Tongue (tissue), 2 donors: ENCODE data around the gene NTF3. TPM values are rescaled to one million over a fixed set of nuclear protein-coding genes. Genes with fewer than 3 reads are reported as not detected.

ENCODE experiments used
- DNase-seq: peaks from one replicate; pipeline ENCODE4 v3.0.0-alpha.2; 2015
- total RNA-seq: library from RNA; depleted of rRNA; stranded (reverse); fragments of >200 nt; gene quantifications from one replicate; pipeline ENCODE4 v1.2.3, GENCODE V29; 2014

Gene NTF3
- total RNA-seq, 1 donor from 2014 or later, result 1.6 TPM

DNA sequence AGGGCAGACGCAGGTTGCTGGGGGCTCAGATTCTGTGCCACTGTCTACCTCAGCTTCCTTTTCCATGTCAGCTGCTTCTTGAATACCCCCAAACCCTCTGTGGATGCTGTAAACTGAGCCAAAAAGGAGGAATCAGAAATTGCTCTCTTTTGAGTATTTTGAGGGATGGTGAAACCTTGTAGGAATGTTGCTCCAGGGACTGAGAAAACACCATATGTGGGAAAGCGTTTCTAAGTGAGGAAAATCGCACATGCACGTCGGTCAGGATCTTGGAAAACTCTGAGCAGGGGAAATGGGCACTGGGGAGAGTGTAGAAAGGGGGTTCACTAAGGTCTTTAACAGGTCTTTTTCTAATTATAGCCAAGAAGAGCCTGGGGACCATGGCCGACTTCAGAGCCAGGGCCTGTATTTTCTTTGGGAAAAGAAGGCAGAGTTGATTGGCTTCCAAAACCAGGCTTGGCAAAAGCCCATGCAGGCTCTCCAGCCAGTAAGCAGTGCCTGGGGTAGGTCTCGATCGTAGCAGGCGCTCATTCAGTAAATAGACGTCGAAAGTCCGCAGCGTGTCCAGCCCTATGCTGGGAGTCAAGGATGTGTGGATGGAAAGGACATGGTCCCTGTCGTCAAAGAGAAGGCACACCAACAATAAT, 58.0 kb downstream of the NTF3 start:
- peak; percentile 37 for DNase-seq

DNA sequence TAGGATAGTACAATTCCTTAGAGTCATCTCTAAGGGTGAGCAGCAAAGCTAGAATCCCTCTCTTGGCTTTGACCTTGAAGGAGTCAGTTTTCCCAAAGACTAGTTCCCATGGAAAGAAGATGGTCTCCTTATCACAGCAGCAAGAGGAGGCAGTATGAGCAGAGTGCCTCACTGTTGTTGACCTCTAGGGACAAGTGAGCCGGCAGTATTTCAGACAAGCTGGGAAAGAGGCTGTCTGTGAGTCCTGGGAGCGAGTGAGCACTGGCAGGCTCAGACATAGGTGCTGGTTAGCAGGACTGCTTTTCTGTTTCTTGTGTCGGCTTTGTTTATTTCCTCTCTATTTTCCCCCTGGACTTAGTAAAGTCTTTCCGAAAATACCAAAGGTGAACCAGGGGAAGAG, 60.7 kb downstream of the NTF3 start:
- no peak for DNase-seq

DNA sequence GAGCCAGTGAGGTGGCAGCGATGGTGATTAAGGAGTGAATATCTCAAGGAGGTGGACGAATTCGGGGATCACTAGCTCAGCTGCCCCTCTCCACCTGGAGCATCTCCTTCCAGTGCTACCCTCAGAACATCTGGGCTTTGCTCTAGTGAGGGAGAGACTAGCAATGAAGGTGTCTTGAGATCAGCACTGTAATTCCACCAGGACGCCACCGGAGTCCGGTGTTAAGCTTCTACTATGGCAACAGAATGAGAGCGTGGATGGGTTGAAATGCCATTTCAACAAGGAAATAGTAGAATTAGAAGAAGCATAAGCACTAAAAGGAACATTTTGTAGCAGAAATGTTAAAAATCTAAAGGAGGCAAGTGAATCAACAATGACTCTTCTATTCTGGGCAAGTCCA, 61.1 kb downstream of the NTF3 start:
- DNase-seq, result no peak

DNA sequence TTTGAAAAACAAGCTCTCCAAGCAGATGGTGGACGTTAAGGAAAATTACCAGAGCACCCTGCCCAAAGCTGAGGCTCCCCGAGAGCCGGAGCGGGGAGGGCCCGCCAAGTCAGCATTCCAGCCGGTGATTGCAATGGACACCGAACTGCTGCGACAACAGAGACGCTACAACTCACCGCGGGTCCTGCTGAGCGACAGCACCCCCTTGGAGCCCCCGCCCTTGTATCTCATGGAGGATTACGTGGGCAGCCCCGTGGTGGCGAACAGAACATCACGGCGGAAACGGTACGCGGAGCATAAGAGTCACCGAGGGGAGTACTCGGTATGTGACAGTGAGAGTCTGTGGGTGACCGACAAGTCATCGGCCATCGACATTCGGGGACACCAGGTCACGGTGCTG, 62.4 kb downstream of the NTF3 start:
- no peak for DNase-seq

DNA sequence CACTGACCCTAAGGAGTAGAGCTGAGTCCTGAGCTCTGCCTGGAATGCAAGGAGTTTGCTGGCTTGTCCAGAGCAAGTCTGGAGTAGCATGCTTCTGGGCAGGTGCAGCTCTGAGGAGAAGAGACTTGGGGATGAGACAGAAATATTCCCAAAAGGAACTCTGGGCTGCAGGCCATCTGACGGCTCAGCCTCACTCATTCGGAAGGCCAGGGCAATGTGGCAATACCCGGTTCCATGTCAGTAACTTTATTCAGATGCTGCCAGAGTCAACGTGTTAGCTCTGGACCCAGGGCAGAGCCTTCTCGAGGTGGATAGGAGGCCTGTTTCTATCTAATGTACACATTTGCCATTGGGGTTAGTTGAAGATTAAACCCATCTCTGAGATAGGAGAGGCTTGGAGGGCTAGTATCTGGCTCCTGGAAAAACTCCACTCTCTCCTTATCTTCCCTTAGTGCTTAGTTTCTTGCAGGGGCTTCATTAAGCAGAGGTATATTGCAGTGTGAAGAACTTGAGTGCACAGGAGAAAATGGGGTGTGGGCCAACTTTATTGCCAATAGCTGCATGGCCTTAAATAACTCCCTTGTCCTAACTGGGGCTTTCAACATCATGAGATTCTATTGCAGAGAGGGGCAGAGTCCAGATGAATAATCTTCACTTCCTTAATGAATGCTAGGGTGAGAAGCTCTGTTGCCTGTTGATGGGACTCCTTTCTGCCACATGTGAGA, 65.6 kb downstream of the NTF3 start:
- no peak for DNase-seq

DNA sequence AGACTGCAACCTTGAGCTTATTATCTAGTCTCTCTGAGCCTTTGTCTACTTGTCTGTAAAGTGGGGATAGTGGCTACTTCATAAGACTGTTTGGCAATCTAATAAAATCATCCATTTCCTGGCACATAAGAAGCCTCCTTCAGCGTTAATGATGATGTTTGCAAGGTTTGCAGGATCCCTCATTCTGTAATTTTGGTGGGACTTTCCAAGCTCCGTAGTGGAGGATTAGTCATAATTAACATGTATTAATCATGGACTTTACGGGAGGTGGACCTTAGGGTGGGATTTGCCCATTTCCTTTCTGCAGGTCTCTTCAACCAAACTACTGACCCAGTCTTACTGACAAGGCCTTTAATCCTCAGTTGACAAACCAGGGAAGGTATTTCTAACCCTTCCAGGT, 66.2 kb downstream of the NTF3 start:
- no peak for DNase-seq

DNA sequence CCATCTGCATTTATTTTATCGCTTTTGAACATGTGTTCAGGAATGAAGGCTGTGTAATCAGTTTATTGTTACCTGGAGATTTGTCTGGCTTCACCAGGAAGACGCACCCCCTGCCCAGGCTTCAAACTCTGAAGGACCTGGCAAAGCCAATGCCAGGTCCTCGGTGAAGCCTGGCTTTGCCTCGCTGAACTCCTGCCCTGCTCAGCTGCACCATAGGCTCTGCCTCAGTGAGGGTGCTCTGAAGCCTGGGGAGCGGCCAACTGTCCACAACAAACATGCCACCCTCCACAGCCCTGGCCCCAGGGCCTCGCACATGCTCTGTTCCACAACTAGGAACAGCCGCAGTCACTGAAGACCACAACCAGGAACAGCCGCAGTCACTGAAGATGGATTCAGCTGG, 66.9 kb downstream of the NTF3 start:
- DNase-seq, result no peak

DNA sequence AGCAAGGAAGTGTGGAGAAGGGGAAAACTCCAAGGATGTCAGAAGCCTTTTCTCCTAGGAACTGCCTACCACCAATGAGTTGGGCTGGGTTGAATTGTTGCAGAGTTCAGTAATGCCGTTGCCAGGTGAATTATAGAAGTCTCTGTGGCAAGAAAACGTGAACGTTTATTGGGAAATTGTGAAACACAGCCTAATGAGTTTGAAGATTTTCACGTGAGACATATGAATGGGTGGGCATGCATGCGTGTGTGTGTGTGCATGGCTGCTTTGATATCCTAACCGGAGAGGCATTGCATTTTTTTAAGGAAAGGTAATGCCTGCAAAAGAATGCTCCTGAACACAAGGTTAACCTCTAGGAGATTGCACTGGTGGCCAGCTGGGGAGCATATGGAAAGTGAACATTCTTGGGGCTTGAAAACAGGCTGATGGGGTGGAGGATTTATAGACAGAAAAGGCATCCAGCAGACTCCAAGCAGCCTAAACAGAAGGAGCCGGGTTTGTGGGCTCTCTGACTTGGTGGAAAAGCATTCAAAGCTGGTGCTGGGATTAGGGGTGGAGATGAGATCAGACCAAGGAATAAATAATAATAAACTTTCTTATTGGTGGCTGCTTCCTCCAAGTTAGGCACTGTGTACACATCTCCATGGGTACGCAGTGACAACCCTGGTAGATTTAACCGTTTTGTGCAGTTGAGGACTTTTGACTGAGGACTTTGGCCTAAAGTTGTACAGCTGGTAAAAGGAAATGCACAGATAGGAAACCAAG, 67.8 kb downstream of the NTF3 start:
- no peak for DNase-seq

DNA sequence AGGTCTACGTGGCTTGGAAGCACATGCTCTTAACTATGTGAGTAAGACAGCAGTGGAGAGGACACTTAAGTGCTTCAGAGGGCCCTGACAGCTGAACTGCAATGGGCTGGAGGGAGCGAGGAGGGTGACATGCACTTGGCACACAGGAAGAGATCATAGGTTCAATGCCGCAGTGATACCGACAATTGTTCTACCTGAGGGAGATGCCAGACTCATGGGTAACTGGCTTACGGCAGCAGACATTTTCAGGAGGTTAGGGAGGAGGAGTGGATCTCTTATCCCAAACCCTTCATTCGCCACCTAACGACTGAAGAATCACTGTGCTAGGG, 68.4 kb downstream of the NTF3 start:
- peak; percentile 38 for DNase-seq

DNA sequence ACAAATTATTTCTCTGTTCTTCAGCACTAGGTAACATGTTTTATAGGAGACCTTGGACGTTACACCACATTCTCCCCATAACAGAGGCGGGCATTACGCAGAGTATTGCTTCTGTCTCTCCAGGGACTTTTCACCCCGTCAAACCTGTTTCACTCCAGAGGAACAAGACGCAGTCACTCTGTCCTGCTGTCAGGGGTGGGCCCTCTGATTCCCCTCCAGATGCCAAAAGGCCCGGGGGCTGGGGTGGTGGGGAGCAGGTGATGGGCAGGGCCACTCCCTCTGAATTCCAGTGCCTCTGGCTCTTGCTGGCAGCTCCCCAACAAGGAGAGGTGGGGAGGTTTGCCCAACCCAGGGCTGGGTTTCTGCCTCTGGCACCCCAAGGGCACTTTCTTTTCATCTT, 71.9 kb downstream of the NTF3 start:
- DNase-seq, result peak; percentile 75

DNA sequence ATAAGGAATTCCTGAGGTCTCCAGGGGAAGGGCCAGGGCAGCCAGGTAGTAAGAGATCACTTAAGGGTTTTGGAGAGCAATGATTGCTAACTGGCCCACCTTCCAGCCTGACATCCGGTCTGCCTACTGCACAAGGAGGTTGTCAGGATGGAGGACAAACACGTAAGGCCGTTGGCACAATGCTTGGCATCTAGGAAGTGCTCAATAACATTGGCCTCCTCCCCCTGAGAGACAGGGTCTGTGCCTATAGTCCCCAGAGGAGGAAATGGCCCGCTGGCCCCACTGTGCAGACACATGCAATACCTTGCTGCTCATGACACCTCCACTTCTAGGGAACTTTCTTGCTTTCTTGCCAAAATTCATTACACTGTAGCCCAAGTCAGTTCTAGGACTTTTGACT, 73.2 kb downstream of the NTF3 start:
- no peak for DNase-seq

DNA sequence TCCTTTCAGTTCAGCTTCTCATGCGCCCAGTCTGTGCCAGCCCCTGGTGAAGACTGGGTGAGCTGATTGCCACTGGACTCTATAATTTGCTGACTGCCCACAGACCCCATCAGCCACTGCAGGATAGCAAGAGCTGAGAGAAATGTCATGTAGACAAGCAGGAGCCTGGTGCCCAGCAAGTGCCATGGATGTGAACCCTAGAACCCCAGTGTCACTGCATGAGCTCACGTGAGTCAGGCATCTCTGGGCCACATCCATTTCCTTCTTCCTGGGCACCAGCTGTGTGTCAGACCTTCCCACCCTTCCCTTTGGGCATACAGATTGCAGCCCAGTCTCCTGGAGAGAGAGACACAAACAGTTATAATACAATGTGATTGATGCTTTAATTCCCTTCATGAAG, 73.8 kb downstream of the NTF3 start:
- DNase-seq, result no peak

DNA sequence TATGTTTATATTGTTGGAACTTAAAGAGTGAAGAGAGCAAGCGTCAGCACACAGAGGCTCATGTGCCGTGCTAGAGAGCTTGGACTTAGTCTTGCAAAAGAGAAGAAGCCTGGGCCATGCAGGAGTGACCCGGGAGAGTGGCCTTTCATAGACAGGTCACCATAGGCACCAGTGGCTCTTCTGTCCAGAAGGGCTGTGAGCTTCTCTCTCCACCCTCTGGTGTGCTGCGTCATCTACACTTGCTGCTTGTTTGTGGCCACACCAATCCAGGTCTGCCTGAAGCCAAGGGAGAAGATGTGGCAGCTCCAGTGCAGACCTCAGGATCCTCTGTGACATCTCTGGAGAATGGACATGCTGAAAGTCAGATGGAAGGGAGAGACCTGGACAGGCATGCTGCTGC, 74.4 kb downstream of the NTF3 start:
- DNase-seq, result no peak

DNA sequence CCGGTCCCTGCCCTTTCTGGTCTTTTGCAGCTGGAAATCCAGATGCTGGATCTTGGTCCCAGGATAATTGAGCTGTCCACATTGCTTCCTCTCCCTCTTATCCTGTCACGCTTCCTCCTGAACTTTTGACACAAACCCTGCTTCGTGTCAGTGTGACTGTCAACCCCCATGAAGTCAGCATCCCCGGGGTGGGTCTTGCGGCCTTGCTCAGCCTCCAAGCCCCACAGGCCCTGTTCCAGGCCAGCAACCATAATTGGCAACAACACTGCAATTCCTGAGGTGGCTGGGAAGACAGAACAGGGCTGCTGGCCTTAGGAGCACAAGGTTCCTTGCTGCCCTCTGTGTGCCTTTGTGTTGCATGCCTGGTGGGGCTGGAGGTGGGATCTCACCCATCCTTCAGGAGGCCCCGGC, 74.9 kb downstream of the NTF3 start:
- peak; percentile 33 for DNase-seq

DNA sequence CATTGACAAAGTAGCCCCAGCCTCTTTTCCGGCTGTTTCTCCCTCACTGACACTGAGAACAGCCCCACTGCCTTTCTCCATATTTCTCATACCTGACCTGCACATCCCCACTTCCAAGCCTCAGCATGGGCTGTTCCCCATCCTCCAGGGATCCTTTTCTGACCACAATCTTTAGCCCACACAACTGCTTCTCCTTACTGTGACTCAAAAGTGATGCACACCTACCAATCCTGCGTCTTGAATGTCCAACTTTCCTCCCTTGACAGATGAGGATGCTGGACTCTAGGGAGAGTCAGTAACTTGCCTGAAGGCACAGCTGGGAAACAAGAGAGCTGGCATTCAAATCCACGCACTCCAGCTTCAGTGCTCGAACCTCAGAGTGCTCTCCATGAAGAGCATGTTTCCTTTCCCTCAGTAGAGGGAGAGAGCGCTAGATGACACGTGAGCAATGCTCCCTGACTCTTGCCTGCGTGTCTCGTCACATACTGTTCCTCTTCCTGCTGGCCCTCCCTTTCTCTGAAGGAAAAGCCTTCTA, 75.6 kb downstream of the NTF3 start:
- no peak for DNase-seq

DNA sequence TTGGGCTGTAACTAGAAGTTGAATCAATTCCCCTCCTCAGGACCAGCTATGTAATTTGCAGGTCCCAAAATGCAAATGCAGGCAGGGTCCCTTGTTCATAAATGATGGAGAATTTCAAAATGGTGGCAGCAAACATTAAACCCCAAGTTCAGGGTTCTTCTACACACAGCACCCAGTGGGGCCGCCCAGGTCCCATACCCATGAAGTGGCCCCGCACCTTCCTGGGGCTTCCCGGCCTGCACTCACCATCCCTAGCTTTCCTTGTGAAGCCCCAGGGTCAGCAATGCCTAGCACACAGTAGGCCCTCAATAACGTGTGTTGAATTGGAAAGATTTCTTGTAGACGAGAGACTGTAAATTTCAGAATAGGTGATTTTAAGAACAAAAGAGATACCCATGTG, 76.0 kb downstream of the NTF3 start:
- DNase-seq, result no peak

DNA sequence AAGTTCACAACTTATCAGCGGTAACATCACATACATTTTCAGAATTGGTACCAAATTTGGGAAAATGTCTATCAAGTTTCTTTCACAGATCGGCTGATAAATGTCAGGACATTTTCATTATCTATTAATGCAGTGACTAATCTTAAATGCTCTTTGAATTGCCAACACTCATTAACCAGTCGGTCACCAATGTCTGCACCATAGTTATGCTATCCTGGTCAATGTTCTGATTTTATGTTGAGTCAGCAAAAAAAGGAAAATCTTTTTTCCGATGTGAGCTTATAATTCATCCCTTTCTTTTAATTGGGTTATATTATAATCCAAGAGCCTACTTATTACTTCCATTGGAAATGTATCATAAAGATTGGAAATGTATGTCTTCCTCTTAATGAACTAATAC, 77.2 kb downstream of the NTF3 start:
- no peak for DNase-seq

DNA sequence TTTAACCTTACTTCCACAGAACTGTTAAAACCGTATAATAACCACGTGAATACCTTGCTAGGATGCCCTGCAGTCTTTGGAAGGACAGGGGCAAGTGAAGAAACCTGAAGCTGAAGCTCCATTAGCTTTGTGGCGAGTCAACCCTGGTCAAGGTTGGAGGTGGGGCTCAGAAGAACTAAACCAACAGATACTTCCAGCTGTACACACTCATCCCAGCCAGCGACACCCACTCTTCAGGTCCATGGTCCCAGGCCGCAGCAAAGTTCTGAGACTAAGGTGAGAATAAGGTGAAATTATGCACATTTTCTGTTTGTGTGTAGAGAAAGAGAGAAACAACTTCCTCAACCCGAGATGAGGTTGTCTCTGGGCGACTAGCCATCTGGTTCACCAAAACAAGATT, 77.6 kb downstream of the NTF3 start:
- DNase-seq, result no peak

DNA sequence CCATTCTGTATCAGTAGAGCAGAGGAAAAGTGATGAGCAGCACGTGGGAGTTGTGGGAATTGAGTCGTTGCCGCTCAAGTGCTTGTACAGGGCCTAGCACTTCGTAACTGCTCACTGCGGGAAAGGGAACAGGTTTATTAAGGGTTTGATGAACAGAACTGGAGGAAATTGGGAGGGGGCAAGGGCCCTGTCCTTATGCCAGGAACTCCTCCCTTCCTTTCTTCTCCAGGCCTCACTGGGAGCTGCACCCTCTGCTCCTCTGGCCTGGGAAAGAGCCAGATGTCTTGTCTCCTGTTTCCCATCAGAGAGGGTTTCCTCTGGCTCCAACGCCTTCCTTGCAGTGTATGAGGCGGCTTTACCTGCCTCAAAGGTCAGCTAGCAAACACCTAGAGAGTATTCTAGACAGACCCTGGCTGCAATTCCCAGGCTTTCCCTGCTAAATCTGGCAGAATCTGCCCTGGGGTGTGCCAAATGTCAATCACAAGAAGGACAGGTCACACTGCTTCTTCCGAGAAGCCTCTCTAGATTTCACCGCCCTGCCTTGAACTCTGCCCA, 78.4 kb downstream of the NTF3 start:
- no peak for DNase-seq

DNA sequence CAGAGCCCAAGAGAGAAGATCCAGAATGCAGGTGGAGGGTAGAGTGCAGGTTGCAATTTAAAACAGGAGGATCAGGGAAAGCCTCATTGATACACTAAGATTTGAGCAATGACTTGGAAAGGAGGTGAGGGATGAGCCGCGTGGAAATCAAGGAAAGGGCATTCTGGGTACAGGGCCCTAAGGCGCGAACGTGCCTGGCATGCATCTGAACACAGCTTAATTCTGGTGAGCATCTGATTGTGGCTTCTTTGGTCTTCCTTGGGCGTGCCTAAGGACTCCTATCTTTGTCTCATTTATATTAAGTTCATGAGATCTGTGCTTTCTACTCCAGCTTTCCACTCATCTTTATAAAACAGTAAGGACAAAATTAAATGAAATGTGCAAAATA, 79.3 kb downstream of the NTF3 start:
- DNase-seq, result no peak

DNA sequence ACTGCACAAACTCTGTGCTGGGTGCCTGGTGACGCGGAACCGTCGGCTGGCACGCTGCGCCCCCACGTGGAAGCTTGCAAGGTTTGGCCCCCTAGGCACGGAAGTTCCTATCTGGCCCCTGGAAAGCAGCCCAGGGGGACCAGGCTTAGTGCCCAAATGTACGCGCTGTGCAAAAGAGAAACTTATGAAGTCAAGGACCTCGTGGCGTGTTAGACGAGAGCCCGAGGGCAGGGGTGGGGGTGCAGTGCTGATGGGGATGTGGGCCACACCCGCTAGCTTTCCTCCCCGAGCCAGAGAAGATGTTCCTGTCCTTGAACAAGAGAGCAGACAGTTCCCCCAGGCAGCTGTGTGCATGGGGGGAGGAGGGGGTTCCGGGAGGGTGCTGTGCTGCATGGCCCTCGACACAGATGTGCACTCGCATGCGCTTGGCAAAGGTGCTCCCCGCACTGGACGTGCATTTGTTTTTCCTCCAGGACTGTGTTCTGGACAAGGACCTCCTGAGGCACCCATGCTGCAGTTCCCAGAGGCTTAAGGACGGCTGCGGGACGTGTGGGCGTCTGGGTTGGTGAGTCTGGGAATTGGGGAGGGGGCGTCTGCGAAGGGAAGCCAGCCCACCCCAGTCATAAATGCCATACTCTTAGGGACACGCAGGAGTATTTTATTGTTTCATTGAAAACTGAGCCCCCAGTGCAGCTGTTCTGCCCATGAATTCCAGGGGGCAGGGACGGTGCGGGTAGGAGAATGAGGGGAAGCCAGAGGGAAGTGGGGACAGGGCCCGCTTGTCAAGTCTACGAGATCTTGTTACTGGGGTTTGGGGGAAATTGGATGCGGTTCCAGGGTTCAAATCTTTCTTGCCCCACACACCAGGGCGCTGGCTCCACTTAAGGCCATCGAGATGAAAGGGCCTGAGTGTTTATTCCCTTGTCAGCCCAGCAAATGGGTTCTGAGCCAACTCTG, 80.0 kb downstream of the NTF3 start:
- peak; percentile 90 for DNase-seq

DNA sequence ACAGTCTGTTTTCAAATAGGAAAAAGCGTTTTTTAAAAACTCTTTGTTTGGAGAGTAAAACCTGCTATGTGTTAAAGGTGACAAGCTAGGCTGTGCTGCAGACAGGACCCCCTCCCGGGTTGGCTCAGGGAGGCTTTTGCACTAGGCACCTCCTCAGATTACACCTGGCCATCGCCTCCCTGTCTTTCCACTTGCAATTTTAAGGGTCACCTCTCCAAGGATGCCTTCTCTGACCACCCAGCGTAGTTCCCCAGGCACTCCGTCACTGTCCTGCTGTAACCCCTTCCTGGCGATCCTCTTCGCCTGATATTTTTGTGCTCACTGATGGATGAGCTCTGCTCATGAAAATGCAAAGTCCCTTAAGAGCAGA, 80.7 kb downstream of the NTF3 start:
- no peak for DNase-seq
